Right lobe of liver (tissue), 6 donors: ENCODE measurements around the gene ELMO1. TPM values are rescaled to one million over a fixed set of nuclear protein-coding genes. Genes with fewer than 3 reads are reported as not detected.
A peak's percentile ranks its signal among the peaks of the same experiment; 100 is the strongest.

ENCODE experiments used
- ATAC-seq, 4 donors: fragments of 200-7000 bp; cut with Tn5 transposase; one replicate each; pipeline ENCODE4 v1.9.1; 2020; ENCODE audit warnings: mild to moderate bottlenecking in 4 of 4, moderate library complexity in 4 of 4
- DNase-seq, 3 donors: peaks; one replicate each; pipeline ENCODE4 v3.0.0-alpha.2; 2020
- H3K27ac ChIP-seq, 3 donors: fragments of 200-600 bp; one replicate each; pipeline ENCODE4 v1.8.0; 2022
- H3K27me3 ChIP-seq, 2 donors: fragments of 200-600 bp; one replicate each; pipeline ENCODE4 v1.8.0; 2022
- H3K36me3 ChIP-seq, 4 donors: fragments of 200-600 bp; sonication (generic) in 1 of 4; one replicate each; pipeline versions ENCODE4 v1.5.1 to v1.8.0; 2017 to 2022; ENCODE audit warnings: control low read depth in 1 of 4
- H3K4me1 ChIP-seq, 4 donors: fragments of 200-600 bp; sonication (generic) in 1 of 4; one replicate each; pipeline versions ENCODE4 v1.5.1 to v1.8.0; 2017 to 2022; ENCODE audit warnings: control low read depth in 1 of 4
- H3K4me3 ChIP-seq, 3 donors: fragments of 200-600 bp; one replicate each; pipeline ENCODE4 v1.8.0; 2022
- H3K9me3 ChIP-seq, 4 donors: fragments of 200-600 bp; sonication (generic) in 1 of 4; one replicate each; pipeline versions ENCODE4 v1.5.1 to v1.8.0; 2017 to 2022; ENCODE audit warnings: control low read depth in 1 of 4
- CTCF ChIP-seq, 4 donors: fragments of 200-600 bp in 3 of 4; fragments of 450-650 bp in 1 of 4; IDR thresholded peaks; one replicate each; pipeline versions ENCODE4 v1.5.1 to v1.8.0; 2016 to 2022; ENCODE audit warnings: antibody characterized with exemption in 4 of 4, mild to moderate bottlenecking in 2 of 4
- POLR2A ChIP-seq: fragments of 450-650 bp; IDR thresholded peaks from one replicate; pipeline ENCODE4 v1.6.1; 2017; ENCODE audit warnings: antibody characterized with exemption, mild to moderate bottlenecking
- WGBS: methylation state at CpG from one replicate; pipeline ENCODE4 v1.1.6; 2018; ENCODE audit warnings: low coverage, low lambda C conversion rate; ENCODE audit not compliant: insufficient coverage; ENCODE audit errors: missing lambda C conversion rate; 5-methylcytosine and 5-hydroxymethylcytosine counted together
- intact Hi-C, 2 donors: fragments of 100-400 bp; cut with DNase I; formaldehyde crosslinking; loops; one replicate each; pipeline versions ENCODE4 v1.11.2 to v1.14.1; 2022
- total RNA-seq, 6 experiments: library from RNA; depleted of rRNA in 2 of 6; stranded (reverse); fragments of >200 nt in 2 of 6; fragmentation: NEBNext Ultra II Directional in 3 of 6; extraction: Animal tissue kit (Norgen Biotek cat#: 25700) in 3 of 6; gene quantifications; one replicate each; pipeline versions ENCODE4 v1.1.0 to v1.2.4, GENCODE V29; 2016 to 2023
- donor health status: DM: no; HTN: yes; CAD: no.
- donor health status: DM: no; HTN: no; CAD: no.
- donor health status: DM: no; HTN: no; CAD: no.
- donor health status: DM: no; HTN: yes; CAD: no.
- donor health status: DM: no; HTN: yes; CAD: no.

Gene ELMO1
- total RNA-seq, 6 experiments from 2014 or later, result 18.4 to 55.4 (median 25.1) TPM

GRCh38 chr7:37366445-37366844 lies 82.2 kb downstream of the ELMO1 start:
- no peak for TF ChIP-seq POLR2A
- no peak for TF ChIP-seq CTCF (IDR thresholded peaks at IDR 0.05)
- Histone ChIP-seq H3K4me3 (no peak overlapping the region), H3K4me1 (peaks cover 0 to 29% (median 7%) of the 10 kb centered on the region in 4 donors), H3K9me3 (no peaks in the 10 kb centered on the region), H3K27ac (peak overlapping the region in 1 of 3 donors; percentile 10), H3K27me3 (no peaks in the 10 kb centered on the region), H3K36me3 (no peaks in the 10 kb centered on the region)
- no peak for DNase-seq
- ATAC-seq, result no peak
- intact Hi-C loops, result no loop called here
- WGBS, result 94% methylated on average over 3 of the region's 3 CpGs

GRCh38 chr7:37365405-37365804 lies 83.3 kb downstream of the ELMO1 start:
- Histone ChIP-seq H3K4me1 (peaks cover 0 to 29% (median 7%) of the 10 kb centered on the region in 4 donors), H3K27me3 (no peaks in the 10 kb centered on the region), H3K4me3 (no peak overlapping the region), H3K36me3 (no peaks in the 10 kb centered on the region), H3K27ac (no peak overlapping the region), H3K9me3 (no peaks in the 10 kb centered on the region)
- WGBS, result 70% methylated on average over 3 of the region's 4 CpGs
- DNase-seq (no peak), ATAC-seq (no peak)
- intact Hi-C loops, result no loop called here
- TF ChIP-seq POLR2A (no peak), CTCF (IDR thresholded peaks at IDR 0.05) (no peak)

GRCh38 chr7:37364856-37365255 lies 83.8 kb downstream of the ELMO1 start:
- WGBS, result 85% methylated on average over 8 of the region's 8 CpGs
- intact Hi-C loops, result no loop called here
- no peak for ATAC-seq

GRCh38 chr7:37363536-37364491 lies 84.8 kb downstream of the ELMO1 start:
- H3K27me3 ChIP-seq, result no peaks in the 10 kb centered on the region
- no peaks in the 10 kb centered on the region for H3K9me3 ChIP-seq
- no peak overlapping the region for H3K4me3 ChIP-seq
- DNase-seq, result no peak
- TF ChIP-seq CTCF (IDR thresholded peaks at IDR 0.05) (no peak), POLR2A (no peak)
- peaks cover 0 to 38% (median 7%) of the 10 kb centered on the region in 4 donors for H3K4me1 ChIP-seq
- intact Hi-C loops, result no loop called here
- no peaks in the 10 kb centered on the region for H3K36me3 ChIP-seq
- no peak overlapping the region for H3K27ac ChIP-seq
- no peak for ATAC-seq
- 100% methylated on average over 3 of the region's 3 CpGs for WGBS

More at GRCh38 chr7:37364856-37365255, 83.8 kb downstream of the ELMO1 start:
- TF ChIP-seq CTCF (IDR thresholded peaks at IDR 0.05) (no peak), POLR2A (no peak)
- H3K27me3 ChIP-seq, result no peaks in the 10 kb centered on the region
- H3K9me3 ChIP-seq, result no peaks in the 10 kb centered on the region
- H3K36me3 ChIP-seq, result no peaks in the 10 kb centered on the region
- no peak for DNase-seq
- H3K4me1 ChIP-seq, result peaks cover 0 to 30% (median 7%) of the 10 kb centered on the region in 4 donors
- H3K4me3 ChIP-seq, result no peak overlapping the region
- H3K27ac ChIP-seq, result no peak overlapping the region
